PFSK-1 (cell line): Measurements from ENCODE around the gene AURKA.

Experiments used
- FOXP2 ChIP-seq: optimal IDR thresholded peaks from 2 replicates; pipeline ENCODE3; 2011; ENCODE audit warnings: borderline replicate concordance, control low read depth, inconsistent platforms; ENCODE audit not compliant: insufficient read depth; ENCODE audit errors: extremely low read length, extremely low read depth
- POLR2AphosphoS5 ChIP-seq: IDR thresholded peaks from 2 replicates; pipeline ENCODE4 v1.6.1; 2012; ENCODE audit warnings: low read depth, mild to moderate bottlenecking, control low read depth, low read length, moderate library complexity
- REST ChIP-seq, 2 experiments: IDR thresholded peaks; 2 replicates each; pipeline versions ENCODE4 v1.6.1 to v1.8.0; 2011 to 2012; ENCODE audit warnings: low read depth in 2 of 2, low read length in 2 of 2, control low read depth in 1 of 2, inconsistent platforms in 1 of 2, mild to moderate bottlenecking in 1 of 2, moderate library complexity in 1 of 2; ENCODE audit not compliant: insufficient read depth in 1 of 2
- SIN3A ChIP-seq: IDR thresholded peaks from 2 replicates; pipeline ENCODE4 v1.6.1; 2012; ENCODE audit warnings: mild to moderate bottlenecking, low read length, moderate library complexity, borderline replicate concordance; ENCODE audit not compliant: insufficient read depth
- TAF1 ChIP-seq: IDR thresholded peaks from 2 replicates; pipeline ENCODE4 v1.6.1; 2012; ENCODE audit warnings: low read length, control low read depth, borderline replicate concordance; ENCODE audit not compliant: insufficient read depth

The AURKA gene

GRCh38 chr20:56412949-56413348 is 20.9 kb upstream of the AURKA start:
- TF ChIP-seq FOXP2, result no peak
- no peak for TF ChIP-seq SIN3A
- no peak for TF ChIP-seq POLR2AphosphoS5
- TF ChIP-seq REST (IDR thresholded peaks at IDR 0.05; ENCODE audit: insufficient read depth in 1 of 2, low read depth in 2 of 2, low read length in 2 of 2), result no peak
- no peak for TF ChIP-seq TAF1

GRCh38 chr20:56412473-56412790 is 20.4 kb upstream of the AURKA start:
- TF ChIP-seq TAF1 (no peak), FOXP2 (no peak), SIN3A (no peak), REST (IDR thresholded peaks at IDR 0.05; ENCODE audit: insufficient read depth in 1 of 2, low read depth in 2 of 2, low read length in 2 of 2) (no peak), POLR2AphosphoS5 (no peak)

- TF ChIP-seq TAF1, result no peak
- no peak for TF ChIP-seq POLR2AphosphoS5
- TF ChIP-seq SIN3A, result no peak
- TF ChIP-seq FOXP2, result no peak
Measured at GRCh38 chr20:56411759-56412472, 19.9 kb upstream of the AURKA start, which contains the start of gene CASS4. CASS4 (plus strand) TSS chr20:56412260; CDS start chr20:56412459, 199 bp downstream.

DNA sequence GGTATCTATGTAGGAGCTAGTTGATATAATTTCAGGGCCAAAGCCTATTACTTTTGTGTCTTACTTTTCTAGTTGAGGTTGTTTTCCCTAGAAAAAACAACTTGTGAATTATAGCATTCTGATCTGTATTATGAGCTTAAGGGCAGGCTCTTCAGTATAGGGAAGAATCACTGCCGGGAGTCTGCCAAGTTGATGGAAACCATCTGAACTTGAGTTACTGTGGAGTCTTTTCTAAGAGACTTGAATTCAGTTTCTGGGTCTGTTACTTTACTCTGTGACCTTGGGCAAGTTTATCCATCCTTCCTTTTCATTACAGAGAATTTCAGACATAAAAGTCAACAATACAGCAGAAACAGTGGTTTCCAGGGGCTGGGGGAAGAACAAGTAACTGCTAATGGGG is 17.9 kb upstream of the AURKA start:
- TF ChIP-seq FOXP2 (no peak), SIN3A (no peak), POLR2AphosphoS5 (no peak)

GRCh38 chr20:56409521-56409920 is 17.5 kb upstream of the AURKA start:
- TF ChIP-seq FOXP2, result no peak
- no peak for TF ChIP-seq TAF1
- no peak for TF ChIP-seq SIN3A
- no peak for TF ChIP-seq POLR2AphosphoS5
- no peak for TF ChIP-seq REST (IDR thresholded peaks at IDR 0.05; ENCODE audit: insufficient read depth in 1 of 2, low read depth in 2 of 2, low read length in 2 of 2)

GRCh38 chr20:56406910-56407309 is 14.9 kb upstream of the AURKA start:
- TF ChIP-seq FOXP2 (no peak), POLR2AphosphoS5 (no peak), REST (IDR thresholded peaks at IDR 0.05; ENCODE audit: insufficient read depth in 1 of 2, low read depth in 2 of 2, low read length in 2 of 2) (no peak)
